OCI-LY7 (cell line): ENCODE measurements around the gene NME3.

Source experiments
- CTCF ChIP-seq: fragments of 200-600 bp; sonication (generic); conservative IDR thresholded peaks from 2 replicates; pipeline ENCODE4 v1.5.1; 2014; ENCODE audit warnings: mild to moderate bottlenecking, antibody characterized with exemption, low read length, moderate library complexity, mixed read lengths
- EZH2phosphoT487 ChIP-seq: fragments of 200-600 bp; sonication (generic); IDR thresholded peaks from 2 replicates; pipeline ENCODE4 v1.6.1; 2018; ENCODE audit warnings: low read depth, borderline replicate concordance, mild to moderate bottlenecking, mixed run types, antibody characterized with exemption, low read length, moderate library complexity, mixed read lengths

DNA sequence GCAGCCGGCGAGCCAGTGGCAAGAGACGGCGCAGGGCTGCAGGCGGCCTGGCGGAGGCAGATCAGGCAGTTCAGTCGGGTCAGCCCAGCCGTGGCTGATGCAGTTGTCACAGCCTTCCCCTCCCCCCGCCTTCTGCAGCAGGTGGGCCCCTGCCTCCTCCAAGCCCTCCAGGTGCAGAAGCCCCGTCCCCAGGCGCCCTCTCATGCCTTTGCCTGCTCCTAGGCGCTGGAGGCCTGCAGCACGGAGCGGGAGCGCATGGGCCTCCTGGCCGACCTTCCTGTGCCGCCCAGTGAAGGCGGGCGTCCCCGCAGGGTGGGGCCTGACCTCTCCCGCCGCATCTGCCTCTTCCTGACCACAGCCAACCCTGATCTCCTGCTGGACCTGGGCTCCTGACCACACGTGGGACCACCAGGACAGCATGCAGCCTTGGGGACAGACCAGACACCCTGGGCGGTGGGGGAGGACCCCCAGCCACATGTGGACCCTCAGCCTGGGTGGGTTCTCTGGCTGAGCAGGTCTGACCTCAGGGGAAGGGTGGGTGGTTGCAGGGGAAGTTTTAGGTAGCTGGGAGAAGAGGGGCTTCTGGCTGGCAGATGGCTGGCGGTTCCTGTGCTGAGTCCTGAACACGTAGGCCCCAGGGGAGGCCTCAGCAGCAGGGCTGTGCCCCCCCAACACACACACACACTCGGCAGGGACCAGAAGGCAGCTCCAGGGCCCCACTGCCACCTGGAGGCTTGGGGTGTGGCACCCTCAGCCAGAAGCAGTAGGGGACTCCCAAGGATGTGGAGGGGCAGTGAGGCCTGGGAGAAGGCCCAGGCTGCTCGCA lies 4.7 kb upstream of the NME3 start:
- TF ChIP-seq CTCF (no peak), EZH2phosphoT487 (no peak)
